Panc1 (cell line): ENCODE measurements around the gene DNM3.

Experiments used
- POLR2AphosphoS5 ChIP-seq: IDR thresholded peaks from 2 replicates; pipeline ENCODE4 v1.6.1; 2012; ENCODE audit warnings: mild to moderate bottlenecking, low read depth, low read length, moderate library complexity
- SIN3A ChIP-seq: IDR thresholded peaks from 2 replicates; pipeline ENCODE4 v1.6.1; 2012; ENCODE audit warnings: low read depth, mild to moderate bottlenecking, low read length, moderate library complexity, borderline replicate concordance; ENCODE audit not compliant: insufficient read depth
- TF ChIP-seq, protein P1 (sequence below): fragments of 450-650 bp; IDR thresholded peaks from 2 replicates; pipeline ENCODE4 v1.5.1; 2017; ENCODE audit warnings: mild to moderate bottlenecking

DNA sequence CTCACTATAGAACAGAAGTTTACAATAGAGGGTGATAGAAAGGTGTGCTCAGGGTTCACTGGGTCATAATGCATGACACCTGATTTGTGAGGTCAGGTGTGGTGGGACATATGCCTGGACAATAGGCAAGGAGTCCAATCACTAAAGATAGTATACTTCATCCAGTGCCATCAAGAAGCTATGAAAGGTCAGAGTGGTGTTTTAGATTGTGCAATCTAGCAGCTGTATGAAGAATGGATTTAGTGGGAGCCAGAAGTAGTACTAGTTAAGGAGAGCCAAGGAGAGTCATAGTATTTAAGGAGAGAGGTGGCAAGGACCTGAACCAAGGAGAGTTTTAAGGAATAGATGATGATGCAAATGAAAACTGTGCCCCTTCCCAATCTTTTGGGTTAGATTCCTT lies 498.5 kb downstream of the DNM3 start:
- TF ChIP-seq, protein P1, sequence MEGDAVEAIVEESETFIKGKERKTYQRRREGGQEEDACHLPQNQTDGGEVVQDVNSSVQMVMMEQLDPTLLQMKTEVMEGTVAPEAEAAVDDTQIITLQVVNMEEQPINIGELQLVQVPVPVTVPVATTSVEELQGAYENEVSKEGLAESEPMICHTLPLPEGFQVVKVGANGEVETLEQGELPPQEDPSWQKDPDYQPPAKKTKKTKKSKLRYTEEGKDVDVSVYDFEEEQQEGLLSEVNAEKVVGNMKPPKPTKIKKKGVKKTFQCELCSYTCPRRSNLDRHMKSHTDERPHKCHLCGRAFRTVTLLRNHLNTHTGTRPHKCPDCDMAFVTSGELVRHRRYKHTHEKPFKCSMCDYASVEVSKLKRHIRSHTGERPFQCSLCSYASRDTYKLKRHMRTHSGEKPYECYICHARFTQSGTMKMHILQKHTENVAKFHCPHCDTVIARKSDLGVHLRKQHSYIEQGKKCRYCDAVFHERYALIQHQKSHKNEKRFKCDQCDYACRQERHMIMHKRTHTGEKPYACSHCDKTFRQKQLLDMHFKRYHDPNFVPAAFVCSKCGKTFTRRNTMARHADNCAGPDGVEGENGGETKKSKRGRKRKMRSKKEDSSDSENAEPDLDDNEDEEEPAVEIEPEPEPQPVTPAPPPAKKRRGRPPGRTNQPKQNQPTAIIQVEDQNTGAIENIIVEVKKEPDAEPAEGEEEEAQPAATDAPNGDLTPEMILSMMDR: no peak
- TF ChIP-seq POLR2AphosphoS5 (no peak), SIN3A (no peak)
